Measurements from ENCODE around the gene CFAP99.
"Not testable (repeated sequence)": the region's sequence is repeated elsewhere in the genome, so short reads cannot be mapped to it uniquely, and the experiment has no call there.

CFAP99 gene

GRCh38 chr4:2418650-2419571 lies at the start of gene CFAP99:
Gene CFAP99 (plus strand): TSS chr4:2418955.
- peak; percentile 95 for DNase-seq (ENCODE audit: low spot score)

GRCh38 chr4:2370597-2371320 lies 48.0 kb upstream of the CFAP99 start:
- DNase-seq (ENCODE audit: low spot score): no peak

- DNase-seq (ENCODE audit: low spot score): no peak
These were observed 46.8 kb upstream of the CFAP99 start for GRCh38 chr4:2371765-2372487.

- no peak for DNase-seq (ENCODE audit: low spot score)
These were observed 46.2 kb upstream of the CFAP99 start for GRCh38 chr4:2372488-2373030.

GRCh38 chr4:2373532-2373931 lies 45.2 kb upstream of the CFAP99 start:
- DNase-seq (ENCODE audit: low spot score): no peak

- no peak for DNase-seq (ENCODE audit: low spot score)
These were observed 43.3 kb upstream of the CFAP99 start for GRCh38 chr4:2375427-2375826.

- no peak for DNase-seq (ENCODE audit: low spot score)
These were observed 41.5 kb upstream of the CFAP99 start for GRCh38 chr4:2377241-2377640.

GRCh38 chr4:2378401-2378800 lies 40.4 kb upstream of the CFAP99 start:
- DNase-seq (ENCODE audit: low spot score): no peak

- DNase-seq (ENCODE audit: low spot score): no peak
These were observed 39.9 kb upstream of the CFAP99 start for GRCh38 chr4:2378898-2379297.

- DNase-seq (ENCODE audit: low spot score): not testable (repeated sequence)
These were observed 38.2 kb upstream of the CFAP99 start for GRCh38 chr4:2380589-2380988.

- DNase-seq (ENCODE audit: low spot score): not testable (repeated sequence)
These were observed 36.0 kb upstream of the CFAP99 start for GRCh38 chr4:2382769-2383202.

- not testable (repeated sequence) for DNase-seq (ENCODE audit: low spot score)
These were observed 35.5 kb upstream of the CFAP99 start for GRCh38 chr4:2383220-2383631.

- no peak for DNase-seq (ENCODE audit: low spot score)
These were observed 35.0 kb upstream of the CFAP99 start for GRCh38 chr4:2383760-2384159.

GRCh38 chr4:2384245-2384644 lies 34.5 kb upstream of the CFAP99 start:
- no peak for DNase-seq (ENCODE audit: low spot score)

- DNase-seq (ENCODE audit: low spot score): no peak
These were observed 33.2 kb upstream of the CFAP99 start for GRCh38 chr4:2385516-2385915.

- no peak for DNase-seq (ENCODE audit: low spot score)
These were observed 32.0 kb upstream of the CFAP99 start for GRCh38 chr4:2386717-2387116.

GRCh38 chr4:2387218-2387617 lies 31.5 kb upstream of the CFAP99 start:
- DNase-seq (ENCODE audit: low spot score): no peak

- DNase-seq (ENCODE audit: low spot score): no peak
These were observed 30.9 kb upstream of the CFAP99 start for GRCh38 chr4:2387829-2388228.

GRCh38 chr4:2388429-2389182 lies 30.1 kb upstream of the CFAP99 start:
- DNase-seq (ENCODE audit: low spot score): no peak

- no peak for DNase-seq (ENCODE audit: low spot score)
These were observed 29.1 kb upstream of the CFAP99 start for GRCh38 chr4:2389691-2390090.

- DNase-seq (ENCODE audit: low spot score): no peak
These were observed 28.6 kb upstream of the CFAP99 start for GRCh38 chr4:2390146-2390545.

All from putamen (tissue), 1 donor.